NCI-H1417 treated with DMSO at 0.1 percent for 48 hours (cell line): ENCODE data around the gene CHST13.

Experiments used
- DNase-seq: peaks from one replicate; lab custom pipeline; 2025; lab: John Stamatoyannopoulos, UW

Gene CHST13

DNA sequence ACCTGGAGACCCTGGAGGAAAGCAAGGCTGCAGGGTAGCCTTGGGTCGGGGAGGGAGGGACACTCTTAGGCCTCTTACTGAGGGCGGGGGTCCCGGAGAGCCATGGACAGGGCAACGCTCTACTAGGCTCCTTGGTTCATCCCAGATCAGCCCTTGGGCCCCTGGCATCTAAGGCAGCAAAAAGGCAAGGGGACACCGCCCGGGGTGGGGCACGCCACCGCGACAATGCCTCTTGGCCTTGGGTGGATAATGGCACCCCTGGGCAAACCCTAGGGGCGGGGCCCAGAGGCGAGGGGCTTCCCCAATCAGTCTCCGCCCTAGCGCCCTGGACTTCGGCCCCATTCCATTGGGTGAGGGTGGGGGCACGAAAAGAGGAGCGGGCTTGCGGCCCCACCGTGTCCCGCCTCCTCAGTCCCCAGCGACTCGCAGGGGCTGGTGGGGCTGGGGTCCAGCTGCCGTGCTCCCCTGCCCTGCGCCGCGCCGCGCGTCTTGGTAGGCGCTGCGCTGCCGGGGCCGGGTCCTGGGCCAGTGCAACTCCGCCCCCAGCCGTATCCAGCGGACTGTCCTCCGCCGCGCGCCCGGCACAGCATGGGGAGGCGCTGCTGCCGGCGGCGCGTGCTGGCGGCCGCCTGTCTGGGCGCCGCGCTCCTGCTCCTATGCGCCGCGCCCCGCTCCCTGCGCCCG, at the start of gene CHST13:
Gene CHST13 (plus strand): TSS at position 411 of the 684 bp plus-strand sequence. CDS start 178 bp downstream, at position 589.
- no peak for DNase-seq

GRCh38 chr3:126474498-126475412, 49.2 kb upstream of the CHST13 start:
- DNase-seq: no peak

- peak; percentile 47 for DNase-seq
These were observed 48.4 kb upstream of the CHST13 start, which contains the start of gene ZXDC for GRCh38 chr3:126475413-126476114. ZXDC (minus strand) TSS chr3:126475891; CDS start chr3:126475865, 26 bp downstream.

- peak; percentile 56 for DNase-seq
These were observed 47.5 kb upstream of the CHST13 start for GRCh38 chr3:126476166-126477060.

GRCh38 chr3:126477061-126477380, 46.9 kb upstream of the CHST13 start:
- no peak for DNase-seq

GRCh38 chr3:126478581-126479310, 45.2 kb upstream of the CHST13 start:
- DNase-seq: no peak

DNA sequence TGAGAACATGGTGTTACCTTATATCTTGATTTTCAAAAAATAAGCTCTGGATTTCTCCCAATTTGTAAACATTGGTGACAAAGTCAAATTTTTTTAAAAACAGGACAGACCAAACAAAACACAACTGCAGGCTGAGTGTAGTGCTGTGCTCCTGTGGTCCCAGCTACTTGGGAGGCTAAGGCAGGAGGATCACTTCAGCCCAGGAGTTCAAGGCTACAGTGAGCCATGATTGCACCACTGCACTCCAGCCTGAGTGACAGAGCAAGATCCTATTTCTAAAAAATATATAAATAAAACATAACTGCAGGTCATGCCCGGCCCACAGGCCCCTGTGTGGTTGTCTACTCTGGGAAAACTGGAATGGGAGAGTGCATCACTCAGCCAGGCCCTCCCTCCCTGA, 44.3 kb upstream of the CHST13 start:
- no peak for DNase-seq

DNA sequence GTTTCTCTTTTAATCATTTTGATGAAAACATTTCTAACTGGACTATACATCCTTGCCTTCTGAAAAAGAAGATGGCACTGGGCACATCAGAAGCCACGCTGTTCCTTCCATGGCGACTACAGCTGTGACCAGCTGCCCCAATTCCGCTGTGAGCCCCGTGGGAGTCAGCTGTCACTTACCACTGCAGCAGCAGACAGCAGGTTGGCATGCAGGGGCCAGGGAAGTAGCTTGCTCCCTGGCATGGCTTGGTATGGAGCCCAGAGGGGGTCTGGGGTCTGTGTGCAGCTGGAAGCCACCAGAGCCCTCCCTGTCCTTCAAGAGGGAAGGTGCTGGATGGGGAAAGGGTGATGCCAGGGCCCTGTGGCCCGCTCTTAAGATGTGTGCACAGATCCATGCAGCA, 43.7 kb upstream of the CHST13 start:
- no peak for DNase-seq

GRCh38 chr3:126480861-126481260, 43.1 kb upstream of the CHST13 start:
- DNase-seq: no peak

DNA sequence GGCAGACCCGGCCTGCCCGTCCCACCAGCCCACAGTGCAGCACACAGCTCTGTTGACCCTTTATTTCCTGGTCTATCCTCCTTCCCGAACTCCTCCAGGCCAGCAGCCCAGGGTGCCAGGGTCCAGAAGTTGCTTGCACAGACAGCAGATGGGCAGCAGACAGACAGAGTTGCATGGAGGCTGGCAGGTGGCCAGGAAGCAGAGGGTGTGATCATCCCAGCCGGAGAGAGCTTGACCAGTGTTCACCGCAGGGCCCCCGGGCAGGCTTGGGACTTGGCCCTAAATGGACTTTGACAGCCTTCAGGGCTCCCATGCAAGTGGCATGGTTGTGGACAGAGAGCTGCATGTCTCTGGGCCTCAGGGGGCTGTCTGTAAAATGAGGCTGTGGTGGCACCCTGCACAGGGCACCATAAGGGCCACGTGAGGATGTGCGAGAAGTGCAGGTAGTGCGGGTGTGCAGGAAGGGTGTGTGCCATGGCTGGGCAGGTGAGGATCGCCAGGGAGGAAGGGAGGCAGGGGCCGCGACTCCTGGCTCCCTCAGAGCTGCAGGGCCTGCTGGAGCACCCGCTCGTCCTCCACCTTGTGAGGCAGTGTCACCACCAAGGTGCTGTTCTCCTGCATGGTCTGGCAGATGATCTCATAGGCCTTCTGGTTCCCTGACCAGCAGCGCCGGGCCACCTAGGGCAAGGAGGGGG, 42.0 kb upstream of the CHST13 start:
- DNase-seq: no peak

- DNase-seq: no peak
These were observed 41.3 kb upstream of the CHST13 start for GRCh38 chr3:126482503-126483255.

- DNase-seq: no peak
These were observed 40.6 kb upstream of the CHST13 start for GRCh38 chr3:126483321-126483761.

DNA sequence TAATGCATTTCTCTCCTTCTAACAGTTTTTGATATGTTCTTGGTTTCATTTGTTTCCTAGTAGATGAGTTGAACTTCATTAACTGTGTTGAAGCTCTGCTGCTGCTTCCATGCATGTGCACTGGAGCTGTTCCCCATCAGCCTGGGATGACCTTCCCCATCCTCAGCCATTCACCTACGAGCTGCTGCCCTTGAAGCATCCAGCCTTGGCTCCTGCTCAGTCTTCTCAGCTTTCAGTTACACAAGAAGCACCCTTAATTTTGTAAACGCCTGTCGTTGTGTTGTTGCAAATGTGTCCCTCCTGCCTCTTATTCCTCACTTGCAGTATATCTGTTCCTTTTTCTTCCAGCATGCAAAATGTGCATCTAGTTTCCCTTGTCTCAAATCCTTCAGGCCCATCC, 39.8 kb upstream of the CHST13 start:
- no peak for DNase-seq

GRCh38 chr3:126484662-126485061, 39.3 kb upstream of the CHST13 start:
- DNase-seq: no peak

DNA sequence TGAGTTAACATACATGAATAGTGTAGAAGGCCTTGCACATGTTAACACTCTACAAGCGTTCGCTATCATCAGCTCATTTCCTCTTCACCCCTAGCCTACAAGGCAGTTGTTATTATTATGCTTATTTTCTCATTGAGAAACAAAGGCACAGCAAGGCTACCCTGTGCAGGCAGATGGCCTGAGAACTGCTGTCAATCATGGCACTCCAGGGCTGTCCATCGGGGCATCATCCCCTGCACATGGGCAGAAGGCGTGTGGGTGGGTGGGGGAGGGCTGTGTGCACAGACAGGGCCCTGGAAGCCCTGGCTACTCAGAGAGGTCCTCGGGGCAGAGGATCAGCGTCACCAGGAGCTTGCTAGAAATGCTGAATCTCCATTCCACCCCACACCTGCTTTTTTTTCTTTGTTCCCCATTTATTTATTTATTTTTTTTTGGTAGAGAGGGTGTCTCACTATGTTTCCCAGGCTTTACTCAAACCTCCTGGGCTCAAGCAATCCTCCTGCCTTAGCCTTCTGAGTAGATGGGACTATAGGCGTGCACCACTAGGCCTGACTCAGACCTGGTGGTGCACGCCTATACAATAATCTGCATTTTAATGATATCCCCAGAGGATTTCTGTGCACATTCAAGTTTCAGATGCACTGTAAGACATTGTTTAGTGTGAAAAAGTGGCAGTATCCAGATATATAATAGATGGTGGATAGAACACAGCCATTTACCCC, 38.6 kb upstream of the CHST13 start:
- no peak for DNase-seq

DNA sequence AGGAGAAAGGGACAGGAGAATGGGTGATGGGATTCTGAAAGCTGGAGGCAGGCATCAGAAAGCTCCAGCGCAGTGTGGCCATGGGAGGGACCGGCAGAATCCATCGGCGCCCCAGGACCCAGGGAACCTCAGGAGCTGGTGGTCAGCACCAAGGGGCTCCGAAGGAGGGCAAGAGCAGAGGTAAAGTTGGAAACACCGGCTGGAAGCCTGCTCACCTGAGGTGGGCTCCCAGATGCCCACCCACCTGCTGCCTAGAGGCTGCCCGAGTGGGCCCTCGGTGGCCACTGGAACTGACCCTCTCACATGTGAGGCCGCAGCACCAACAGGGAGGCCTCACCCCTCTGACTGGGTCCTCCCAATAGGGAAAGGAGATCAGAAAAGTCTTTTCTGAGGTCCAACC, 38.0 kb upstream of the CHST13 start:
- no peak for DNase-seq

DNA sequence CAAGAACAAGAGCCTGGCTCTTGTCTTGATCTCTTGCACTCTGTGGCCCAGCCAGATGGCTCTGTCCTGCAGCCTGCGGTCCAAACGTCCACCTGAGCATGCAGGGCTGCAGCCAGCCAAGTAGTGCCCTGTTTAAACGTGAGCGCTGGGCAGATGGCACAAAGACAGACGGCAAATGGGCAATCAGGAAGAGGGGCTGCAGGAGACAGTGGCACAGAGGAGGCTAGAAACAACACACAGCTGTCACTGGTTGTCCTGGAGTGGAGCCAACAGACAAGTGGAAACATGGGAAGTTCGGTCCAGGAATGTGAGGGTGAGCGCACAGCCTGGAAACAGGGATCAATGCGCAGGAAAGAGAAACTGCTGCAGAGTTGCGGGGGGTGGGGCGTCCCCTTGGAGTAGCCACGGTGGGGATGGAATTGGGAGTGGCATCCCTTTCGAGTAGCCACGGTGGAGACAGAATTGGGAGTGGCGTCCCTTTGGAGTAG, 37.6 kb upstream of the CHST13 start:
- DNase-seq: no peak

GRCh38 chr3:126487151-126487771, 36.7 kb upstream of the CHST13 start:
- DNase-seq: no peak
